H1 (cell line): ENCODE results near the gene CYBB. TPM values are rescaled to one million over a fixed set of nuclear protein-coding genes. Genes with fewer than 3 reads are reported as not detected.

Experiments used
- CTCF ChIA-PET: fragments of 300-600 bp; sonication (Branson Sonifier 250); formaldehyde crosslinking; loops from one replicate; lab custom pipeline; 2021; ENCODE audit not compliant: partially characterized antibody; lab: Charles Lee
- POLR2A ChIA-PET: fragments of 300-600 bp; sonication (Branson Sonifier 250); formaldehyde crosslinking; loops from one replicate; lab custom pipeline; 2021; ENCODE audit warnings: inconsistent platforms; ENCODE audit not compliant: partially characterized antibody; lab: Charles Lee
- DNase-seq, 2 experiments: peaks; one replicate each; pipeline versions ENCODE4 v3.0.0 to v3.0.0-alpha.2; 2010 to 2022; ENCODE audit warnings: low spot score in 2 of 2, low read depth in 1 of 2, mixed read lengths in 1 of 2
- FAIRE-seq: peaks from 2 replicates; lab custom pipeline; 2011; peaks lifted over from hg19 to GRCh38; lab: Jason Lieb, UNC
- H2AFZ ChIP-seq: 2 replicates; pipeline ENCODE4 v1.8.1; 2012; ENCODE audit warnings: low read length, inconsistent platforms
- H2AK5ac ChIP-seq: 2 replicates; pipeline ENCODE4 v1.6.1; 2013; ENCODE audit warnings: low read depth, low read length
- H2BK120ac ChIP-seq: replicated peaks from 2 replicates; pipeline ENCODE3; 2013; ENCODE audit warnings: low read depth, low read length, inconsistent platforms
- H2BK12ac ChIP-seq: 2 replicates; pipeline ENCODE4 v1.6.1; 2013; ENCODE audit warnings: low read depth, low read length
- H2BK15ac ChIP-seq: 2 replicates; pipeline ENCODE4 v1.6.1; 2013; ENCODE audit warnings: low read length
- H2BK20ac ChIP-seq: 2 replicates; pipeline ENCODE4 v1.6.1; 2013; ENCODE audit warnings: low read length
- H2BK5ac ChIP-seq: 2 replicates; pipeline ENCODE4 v1.6.1; 2013; ENCODE audit warnings: low read depth, low read length
- H3K14ac ChIP-seq: 2 replicates; pipeline ENCODE4 v1.6.1; 2013; ENCODE audit warnings: inconsistent platforms; ENCODE audit not compliant: insufficient read length
- H3K18ac ChIP-seq: 2 replicates; pipeline ENCODE4 v1.6.1; 2013; ENCODE audit warnings: low read length; ENCODE audit errors: extremely low read depth
- H3K23ac ChIP-seq: 2 replicates; pipeline ENCODE4 v1.6.1; 2013; ENCODE audit warnings: inconsistent platforms; ENCODE audit not compliant: insufficient read length
- H3K23me2 ChIP-seq: 2 replicates; pipeline ENCODE4 v1.6.1; 2013; ENCODE audit warnings: low read depth, low read length
- H3K27ac ChIP-seq: 2 replicates; pipeline ENCODE4 v1.6.1; 2011; ENCODE audit warnings: low read depth, low read length, inconsistent platforms
- H3K27me3 ChIP-seq, 4 experiments: replicated peaks in 1 of 4; 1 replicate in 1 of 4; 2 replicates in 3 of 4; pipeline versions ENCODE4 v1.6.1 to v1.8.1; 2011 to 2013; ENCODE audit warnings: low read length in 3 of 4, mild to moderate bottlenecking in 3 of 4, inconsistent platforms in 2 of 4, mixed read lengths in 2 of 4, moderate library complexity in 1 of 4; ENCODE audit not compliant: control insufficient read depth in 3 of 4, insufficient read depth in 3 of 4; ENCODE audit errors: extremely low read depth in 1 of 4
- H3K36me3 ChIP-seq, 4 experiments: 2 replicates each; pipeline versions ENCODE4 v1.6.1 to v1.8.1; 2011 to 2013; ENCODE audit warnings: mild to moderate bottlenecking in 4 of 4, low read length in 3 of 4, moderate library complexity in 2 of 4, control low read depth in 1 of 4, inconsistent platforms in 1 of 4; ENCODE audit not compliant: insufficient read depth in 4 of 4, control insufficient read depth in 2 of 4
- H3K4ac ChIP-seq: replicated peaks from 2 replicates; pipeline ENCODE3; 2013; ENCODE audit warnings: low read length, low read depth, mixed read lengths, inconsistent platforms; ENCODE audit not compliant: insufficient read length
- H3K4me1 ChIP-seq, 4 experiments: replicated peaks in 1 of 4; 1 replicate in 1 of 4; 2 replicates in 3 of 4; pipeline versions ENCODE4 v1.6.1 to v1.8.1; 2011 to 2013; ENCODE audit warnings: low read length in 3 of 4, inconsistent platforms in 2 of 4, mixed read lengths in 1 of 4; ENCODE audit not compliant: insufficient read depth in 4 of 4, control insufficient read depth in 3 of 4
- H3K4me2 ChIP-seq, 2 experiments: 2 replicates each; pipeline versions ENCODE4 v1.6.1 to v1.8.1; 2011 to 2013; ENCODE audit warnings: low read depth in 2 of 2, low read length in 2 of 2, control low read depth in 1 of 2, inconsistent platforms in 1 of 2, mild to moderate bottlenecking in 1 of 2; ENCODE audit not compliant: insufficient read depth in 1 of 2
- H3K4me3 ChIP-seq, 4 experiments: fragments of 200-600, 300-600 bp in 1 of 4; sonication (generic), shearing (Covaris generic), sonication (Bioruptor Twin) in 1 of 4; 2 replicates each; pipeline versions ENCODE4 v1.5.1 to v1.8.1; 2011 to 2016; ENCODE audit warnings: low read length in 4 of 4, low read depth in 3 of 4, control low read depth in 2 of 4, inconsistent platforms in 2 of 4, mild to moderate bottlenecking in 2 of 4, mixed read lengths in 1 of 4, moderate library complexity in 1 of 4; ENCODE audit not compliant: insufficient read depth in 2 of 4; ENCODE audit errors: extremely low read depth in 1 of 4
- H3K56ac ChIP-seq: replicated peaks from 2 replicates; pipeline ENCODE3; 2013; ENCODE audit warnings: low read depth, mild to moderate bottlenecking, mixed read lengths, low read length, inconsistent platforms; ENCODE audit not compliant: insufficient read length
- H3K79me1 ChIP-seq: 2 replicates; pipeline ENCODE4 v1.6.1; 2013; ENCODE audit warnings: low read depth, low read length, control low read depth
- H3K79me2 ChIP-seq, 2 experiments: 2 replicates each; pipeline versions ENCODE4 v1.6.1 to v1.8.1; 2012 to 2013; ENCODE audit warnings: low read length in 2 of 2, mild to moderate bottlenecking in 2 of 2, inconsistent platforms in 1 of 2; ENCODE audit not compliant: insufficient read depth in 2 of 2, control insufficient read depth in 1 of 2
- H3K9ac ChIP-seq, 4 experiments: replicated peaks in 1 of 4; 1 replicate in 1 of 4; 2 replicates in 3 of 4; pipeline versions ENCODE4 v1.6.1 to v1.8.1; 2011 to 2013; ENCODE audit warnings: low read depth in 3 of 4, low read length in 3 of 4, control low read depth in 2 of 4, mild to moderate bottlenecking in 2 of 4, moderate library complexity in 2 of 4, inconsistent platforms in 1 of 4; ENCODE audit errors: extremely low read depth in 1 of 4
- H3K9me3 ChIP-seq, 2 experiments: 2 replicates each; pipeline versions ENCODE4 v1.6.1 to v1.8.1; 2012 to 2013; ENCODE audit warnings: mild to moderate bottlenecking in 2 of 2, moderate library complexity in 2 of 2, control low read depth in 1 of 2, inconsistent platforms in 1 of 2, low read depth in 1 of 2, low read length in 1 of 2, mixed read lengths in 1 of 2; ENCODE audit not compliant: insufficient read depth in 2 of 2
- H4K20me1 ChIP-seq, 2 experiments: replicated peaks in 1 of 2; 2 replicates each; pipeline versions ENCODE3 to v1.8.1; 2011 to 2013; ENCODE audit warnings: inconsistent platforms in 2 of 2, low read length in 2 of 2, mild to moderate bottlenecking in 1 of 2; ENCODE audit not compliant: insufficient read depth in 2 of 2, control insufficient read depth in 1 of 2
- H4K5ac ChIP-seq: 2 replicates; pipeline ENCODE4 v1.6.1; 2013; ENCODE audit warnings: low read length, low read depth, mixed read lengths, inconsistent platforms; ENCODE audit not compliant: insufficient read length
- H4K8ac ChIP-seq: 2 replicates; pipeline ENCODE4 v1.8.0; 2013; ENCODE audit warnings: mild to moderate bottlenecking, moderate library complexity, low read length, inconsistent platforms; ENCODE audit not compliant: insufficient read depth; ENCODE audit errors: extremely low read depth
- H4K91ac ChIP-seq: replicated peaks from 2 replicates; pipeline ENCODE3; 2013; ENCODE audit warnings: low read length, mixed read lengths, inconsistent platforms; ENCODE audit not compliant: insufficient read length
- ASH2L ChIP-seq: fragments of 200-600, 300-600 bp; sonication (generic); IDR thresholded peaks from one replicate; pipeline ENCODE4 v1.7.1; 2017; ENCODE audit warnings: low read length
- CEBPB ChIP-seq: IDR thresholded peaks from 2 replicates; pipeline ENCODE4 v1.6.1; 2012; ENCODE audit warnings: low read depth, low read length
- EZH2 ChIP-seq: fragments of 200-600 bp; sonication (generic); IDR thresholded peaks from 2 replicates; pipeline ENCODE4 v1.7.1; 2012; ENCODE audit warnings: low read depth, mild to moderate bottlenecking, moderate library complexity, low read length, inconsistent platforms; ENCODE audit not compliant: severe bottlenecking
- KDM4A ChIP-seq: IDR thresholded peaks from one replicate; pipeline ENCODE4 v1.7.1; 2012; ENCODE audit warnings: low read depth, mild to moderate bottlenecking, moderate library complexity, low read length, inconsistent platforms; ENCODE audit not compliant: severe bottlenecking
- MAX ChIP-seq: IDR thresholded peaks from 2 replicates; pipeline ENCODE4 v1.6.1; 2012; ENCODE audit warnings: inconsistent platforms
- POU5F1 ChIP-seq: IDR thresholded peaks from 2 replicates; pipeline ENCODE4 v1.6.1; 2011; ENCODE audit warnings: low read depth, mild to moderate bottlenecking, low read length, moderate library complexity
- RXRA ChIP-seq: IDR thresholded peaks from 2 replicates; pipeline ENCODE4 v1.6.1; 2011; ENCODE audit warnings: low read depth, mild to moderate bottlenecking, low read length, moderate library complexity; ENCODE audit not compliant: insufficient read depth
- SRF ChIP-seq: IDR thresholded peaks from 2 replicates; pipeline ENCODE4 v1.6.1; 2011; ENCODE audit warnings: mild to moderate bottlenecking, low read depth, low read length, moderate library complexity
- YY1 ChIP-seq: IDR thresholded peaks from 2 replicates; pipeline ENCODE4 v1.6.1; 2011; ENCODE audit warnings: low read depth, mild to moderate bottlenecking, low read length
- WGBS, 2 experiments: shearing (Covaris generic) in 1 of 2; methylation state at CpG; one replicate each; pipeline versions ENCODE4 v1.1.6 to v1.1.7; 2013 to 2015; ENCODE audit warnings: low lambda C conversion rate in 2 of 2, mixed read lengths in 2 of 2, inconsistent platforms in 1 of 2, low coverage in 1 of 2, missing lambda C conversion rate in 1 of 2; ENCODE audit not compliant: insufficient replicate concordance in 2 of 2, insufficient coverage in 1 of 2, insufficient read length in 1 of 2; ENCODE audit errors: extremely low coverage in 1 of 2, missing lambda C conversion rate in 1 of 2; 5-methylcytosine and 5-hydroxymethylcytosine counted together
- polyA plus RNA-seq, 7 experiments: library from polyadenylated mRNA; depleted of rRNA in 3 of 7; stranded (reverse) in 5 of 7; unstranded in 2 of 7; fragments of >200 nt in 5 of 7; fragments of 200-250 nt in 2 of 7; gene quantifications; 1 replicate in 5 of 7; 2 replicates in 1 of 7; 4 replicates in 1 of 7; pipeline versions ENCODE4 v1.2.1 to v1.2.3, GENCODE V29; 2011 to 2013; ENCODE audit warnings: missing spikeins in 2 of 7, mixed read lengths in 2 of 7
- total RNA-seq: library from RNA; stranded (reverse); fragmentation: NEBNext Ultra II Directional; extraction: Animal tissue kit (Norgen Biotek cat#: 25700); gene quantifications from 2 replicates; pipeline ENCODE4 v1.2.1, GENCODE V29; 2021

Gene CYBB
- total and polyA plus RNA-seq, 2 of the 8 experiments (the other 6 are each of a cell fraction or from before 2014, with no cell fraction given) = 0.03 to 0.09 TPM

- CTCF ChIA-PET = interaction anchor here (1.1 kb wide), 1 partner anchor 390 kb away, joined by 3 read pairs; no protein-coding TSS in a partner anchor
- 96% methylated on average over 2 of the region's 3 CpGs; no CpG with 5 or more reads in 1 of the 2 experiments for WGBS, 2 experiments
- POLR2A ChIA-PET = no interaction called here
Observed at GRCh38 chrX:37785569-37785968, 5.7 kb downstream of the CYBB start.

More at GRCh38 chrX:37785569-37785968, 5.7 kb downstream of the CYBB start:
- Histone ChIP-seq H3K79me1 (no peaks in the 10 kb centered on the region), H3K36me3 (no peaks in the 10 kb centered on the region), H2BK12ac (no peak overlapping the region), H4K8ac (no peak overlapping the region), H4K20me1 (no peaks in the 10 kb centered on the region), H4K91ac (no peak overlapping the region), H2BK15ac (no peak overlapping the region), H3K9ac (no peak overlapping the region), H3K4me2 (no peak overlapping the region), H2BK20ac (no peak overlapping the region), H3K4ac (no peak overlapping the region), H2AK5ac (no peak overlapping the region), H3K23ac (no peak overlapping the region), H3K4me1 (no peaks in the 10 kb centered on the region), H3K4me3 (no peak overlapping the region), H4K5ac (no peak overlapping the region)
- DNase-seq (no peak), FAIRE-seq (no peak)
- TF ChIP-seq YY1 (no peak), CEBPB (no peak), RXRA (no peak), ASH2L (no peak), MAX (no peak), KDM4A (no peak), SRF (no peak), POU5F1 (no peak), EZH2 (no peak)
- TF ChIP-seq, all 59 proteins: peak for 0
- Histone ChIP-seq H3K18ac (no peak overlapping the region), H3K9me3 (no peaks in the 10 kb centered on the region), H2BK5ac (no peak overlapping the region), H2BK120ac (no peak overlapping the region), H3K23me2 (no peaks in the 10 kb centered on the region), H3K79me2 (no peaks in the 10 kb centered on the region), H3K27me3 (no peaks in the 10 kb centered on the region), H3K56ac (no peak overlapping the region), H3K14ac (no peak overlapping the region), H3K27ac (no peak overlapping the region), H2AFZ (no peak overlapping the region)
